HG02610 (cell line): ENCODE data around the gene GYS2.

ENCODE experiments used
- ATAC-seq: cut with Tn5 transposase; IDR thresholded peaks from one replicate; pipeline ENCODE4 v1.9.1; 2021; ENCODE audit warnings: mild to moderate bottlenecking, moderate library complexity; ENCODE audit not compliant: unreplicated experiment

The GYS2 gene

GRCh38 chr12:21509768-21510167 lies 94.9 kb downstream of the GYS2 start:
- peak; percentile 96 for ATAC-seq

GRCh38 chr12:21507849-21508248 lies 96.8 kb downstream of the GYS2 start:
- ATAC-seq, result no peak

- no peak for ATAC-seq
Observed at GRCh38 chr12:21505888-21506287, 98.8 kb downstream of the GYS2 start.

GRCh38 chr12:21502872-21503271 lies 101.8 kb downstream of the GYS2 start:
- ATAC-seq, result no peak

DNA sequence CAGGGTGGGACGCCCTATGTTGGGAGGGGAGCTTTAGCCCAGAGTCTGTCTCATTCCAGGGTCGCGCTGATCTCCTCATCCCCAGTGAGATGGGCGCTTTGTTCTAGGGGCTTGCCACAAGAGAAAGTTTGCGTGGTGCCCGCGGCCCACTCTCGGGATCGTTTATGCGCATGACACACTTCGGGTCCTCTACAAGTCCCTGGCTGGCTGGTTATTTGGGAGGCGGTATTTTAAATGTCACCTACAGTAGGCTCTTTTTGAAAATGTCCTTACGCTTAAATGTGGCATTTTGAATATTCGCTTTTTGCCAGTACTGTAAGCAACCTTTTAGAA lies 102.5 kb downstream of the GYS2 start:
- peak; percentile 0 for ATAC-seq

- ATAC-seq, result peak; percentile 99
Observed at GRCh38 chr12:21501258-21502163, 103.1 kb downstream of the GYS2 start, which contains the start of the genes GOLT1B and RECQL. TSS of gene GOLT1B (plus strand) at chr12:21501789. CDS start at chr12:21501924, 135 bp downstream. TSS of gene RECQL (minus strand) at chr12:21501635. CDS start at chr12:21499570, 2,065 bp downstream.

- peak; percentile 1 for ATAC-seq
Observed at GRCh38 chr12:21500786-21501257, 103.8 kb downstream of the GYS2 start.

DNA sequence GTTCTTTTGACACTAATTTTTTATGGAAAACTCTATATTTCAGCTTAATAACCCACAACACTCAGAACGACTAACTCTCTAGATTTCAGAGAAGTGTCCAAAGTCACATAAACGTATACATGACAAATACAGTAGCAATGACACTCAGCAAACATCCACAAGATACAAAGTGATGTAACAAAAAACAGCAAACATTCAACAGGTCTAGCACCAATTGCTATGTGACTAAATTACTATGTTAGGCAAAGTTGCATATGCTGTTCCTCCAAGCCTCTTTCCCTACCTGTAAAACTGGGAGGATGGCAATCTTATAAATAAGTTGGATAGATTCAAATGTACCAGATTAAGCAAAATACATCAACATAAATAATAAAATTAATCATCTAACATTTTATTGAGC lies 104.9 kb downstream of the GYS2 start:
- no peak for ATAC-seq
